NB4 (cell line): ENCODE data around the gene IRF2BPL.

Source experiments
- DNase-seq: peaks from one replicate; pipeline ENCODE4 v3.0.0; 2010; ENCODE audit warnings: low read depth
- H3K4me3 ChIP-seq: one replicate; pipeline ENCODE4 v1.5.1; 2011; ENCODE audit warnings: mild to moderate bottlenecking, low read depth, low read length, moderate library complexity
- MAX ChIP-seq: IDR thresholded peaks from 2 replicates; pipeline ENCODE4 v1.6.1; 2011; ENCODE audit warnings: low read depth, low read length
- MYC ChIP-seq: IDR thresholded peaks from 2 replicates; pipeline ENCODE4 v1.6.1; 2011; ENCODE audit warnings: low read depth, low read length
- POLR2A ChIP-seq: IDR thresholded peaks from 2 replicates; pipeline ENCODE4 v1.6.1; 2011; ENCODE audit warnings: mild to moderate bottlenecking; ENCODE audit not compliant: insufficient read length; ENCODE audit errors: extremely low read depth
- TF ChIP-seq, protein P1 (sequence below): IDR thresholded peaks from one replicate; pipeline ENCODE4 v1.5.1; 2012; ENCODE audit warnings: low read depth, low read length

The IRF2BPL gene

GRCh38 chr14:77058117-77058516, 29.6 kb upstream of the IRF2BPL start:
- H3K4me3 ChIP-seq = no peak overlapping the region
- TF ChIP-seq MYC (no peak), POLR2A (no peak), MAX (no peak)
- TF ChIP-seq, protein P1, sequence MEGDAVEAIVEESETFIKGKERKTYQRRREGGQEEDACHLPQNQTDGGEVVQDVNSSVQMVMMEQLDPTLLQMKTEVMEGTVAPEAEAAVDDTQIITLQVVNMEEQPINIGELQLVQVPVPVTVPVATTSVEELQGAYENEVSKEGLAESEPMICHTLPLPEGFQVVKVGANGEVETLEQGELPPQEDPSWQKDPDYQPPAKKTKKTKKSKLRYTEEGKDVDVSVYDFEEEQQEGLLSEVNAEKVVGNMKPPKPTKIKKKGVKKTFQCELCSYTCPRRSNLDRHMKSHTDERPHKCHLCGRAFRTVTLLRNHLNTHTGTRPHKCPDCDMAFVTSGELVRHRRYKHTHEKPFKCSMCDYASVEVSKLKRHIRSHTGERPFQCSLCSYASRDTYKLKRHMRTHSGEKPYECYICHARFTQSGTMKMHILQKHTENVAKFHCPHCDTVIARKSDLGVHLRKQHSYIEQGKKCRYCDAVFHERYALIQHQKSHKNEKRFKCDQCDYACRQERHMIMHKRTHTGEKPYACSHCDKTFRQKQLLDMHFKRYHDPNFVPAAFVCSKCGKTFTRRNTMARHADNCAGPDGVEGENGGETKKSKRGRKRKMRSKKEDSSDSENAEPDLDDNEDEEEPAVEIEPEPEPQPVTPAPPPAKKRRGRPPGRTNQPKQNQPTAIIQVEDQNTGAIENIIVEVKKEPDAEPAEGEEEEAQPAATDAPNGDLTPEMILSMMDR = no peak
- DNase-seq = no peak

GRCh38 chr14:77055981-77056380, 27.5 kb upstream of the IRF2BPL start:
- TF ChIP-seq, protein P1 = no peak
- TF ChIP-seq MAX (no peak), MYC (no peak), POLR2A (no peak)
- no peak for DNase-seq

GRCh38 chr14:77055306-77055705, 26.8 kb upstream of the IRF2BPL start:
- TF ChIP-seq, protein P1 = no peak
- TF ChIP-seq POLR2A (no peak), MAX (no peak), MYC (no peak)
- H3K4me3 ChIP-seq = no peak overlapping the region
- DNase-seq = no peak

More at GRCh38 chr14:77055981-77056380, 27.5 kb upstream of the IRF2BPL start:
- H3K4me3 ChIP-seq = no peak overlapping the region

- no peak for TF ChIP-seq POLR2A
- TF ChIP-seq, protein P1 = peak; percentile 85
- no peak overlapping the region for H3K4me3 ChIP-seq
- peak; percentile 92 for DNase-seq
Observed at GRCh38 chr14:77053046-77053841, 24.7 kb upstream of the IRF2BPL start.

GRCh38 chr14:77052281-77053044, 24.0 kb upstream of the IRF2BPL start:
- TF ChIP-seq, protein P1 = no peak
- TF ChIP-seq POLR2A (no peak), MYC (no peak), MAX (no peak)
- DNase-seq = no peak
- H3K4me3 ChIP-seq = no peak overlapping the region
